Measurements from ENCODE around the gene PNPLA5. TPM values are rescaled to one million over a fixed set of nuclear protein-coding genes. Genes with fewer than 3 reads are reported as not detected.

The PNPLA5 gene
- total RNA-seq, 1 donor from 2014 or later: not detected

- DNase-seq (ENCODE audit: low read depth in 2 of 2): no peak
Observed at GRCh38 chr22:43854786-43855271, 37.0 kb downstream of the PNPLA5 start.

- no peak for DNase-seq (ENCODE audit: low read depth in 2 of 2)
Observed at GRCh38 chr22:43854121-43854785, 37.6 kb downstream of the PNPLA5 start.

- no peak for DNase-seq (ENCODE audit: low read depth in 2 of 2)
Observed at GRCh38 chr22:43853328-43853931, 38.4 kb downstream of the PNPLA5 start.

- DNase-seq (ENCODE audit: low read depth in 2 of 2): no peak
Observed at GRCh38 chr22:43852573-43853327, 39.1 kb downstream of the PNPLA5 start.

GRCh38 chr22:43851979-43852307 lies 39.9 kb downstream of the PNPLA5 start:
- DNase-seq (ENCODE audit: low read depth in 2 of 2): no peak

- DNase-seq (ENCODE audit: low read depth in 2 of 2): no peak
Observed at GRCh38 chr22:43851058-43851978, 40.5 kb downstream of the PNPLA5 start.

- DNase-seq (ENCODE audit: low read depth in 2 of 2): no peak
Observed at GRCh38 chr22:43850529-43850928, 41.3 kb downstream of the PNPLA5 start.

GRCh38 chr22:43849731-43850130 lies 42.1 kb downstream of the PNPLA5 start:
- no peak for DNase-seq (ENCODE audit: low read depth in 2 of 2)

- DNase-seq (ENCODE audit: low read depth in 2 of 2): peak; percentile 6 to 19
Observed at GRCh38 chr22:43848366-43849171, 43.2 kb downstream of the PNPLA5 start.

- no peak for DNase-seq (ENCODE audit: low read depth in 2 of 2)
Observed at GRCh38 chr22:43847376-43848289, 44.2 kb downstream of the PNPLA5 start.

GRCh38 chr22:43846966-43847365 lies 44.8 kb downstream of the PNPLA5 start:
- DNase-seq (ENCODE audit: low read depth in 2 of 2): no peak

- no peak for DNase-seq (ENCODE audit: low read depth in 2 of 2)
Observed at GRCh38 chr22:43845981-43846380, 45.8 kb downstream of the PNPLA5 start.

- DNase-seq (ENCODE audit: low read depth in 2 of 2): no peak
Observed at GRCh38 chr22:43844560-43845545, 47.0 kb downstream of the PNPLA5 start.

- no peak for DNase-seq (ENCODE audit: low read depth in 2 of 2)
Observed at GRCh38 chr22:43843783-43844530, 47.9 kb downstream of the PNPLA5 start.

GRCh38 chr22:43841742-43842141 lies 50.1 kb downstream of the PNPLA5 start:
- no peak for DNase-seq (ENCODE audit: low read depth in 2 of 2)

- no peak for DNase-seq (ENCODE audit: low read depth in 2 of 2)
Observed at GRCh38 chr22:43840851-43841250, 51.0 kb downstream of the PNPLA5 start.

GRCh38 chr22:43840431-43840830 lies 51.4 kb downstream of the PNPLA5 start:
- DNase-seq (ENCODE audit: low read depth in 2 of 2): no peak

GRCh38 chr22:43839781-43840180 lies 52.0 kb downstream of the PNPLA5 start:
- no peak for DNase-seq (ENCODE audit: low read depth in 2 of 2)

All from dermis microvascular lymphatic vessel endothelial cell (primary cell).